Vagina (tissue), 2 donors: ENCODE results near the gene CASP6.

Experiments used
- CTCF ChIP-seq, 3 experiments: fragments of 450-650 bp in 2 of 3; fragments of 200-600 bp in 1 of 3; sonication (generic) in 1 of 3; IDR thresholded peaks; one replicate each; pipeline ENCODE4 v1.5.1; 2017 to 2019; ENCODE audit warnings: antibody characterized with exemption in 3 of 3, mild to moderate bottlenecking in 2 of 3, moderate library complexity in 2 of 3
- POLR2A ChIP-seq, 2 donors: fragments of 450-650 bp; IDR thresholded peaks; one replicate each; pipeline ENCODE4 v1.6.1; 2017; ENCODE audit warnings: antibody characterized with exemption in 2 of 2, mild to moderate bottlenecking in 2 of 2, moderate library complexity in 2 of 2
- POLR2AphosphoS5 ChIP-seq, 2 donors: sonication (generic); formaldehyde crosslinking; IDR thresholded peaks; one replicate each; pipeline ENCODE4 v1.9.0; 2017; ENCODE audit warnings: antibody characterized with exemption in 2 of 2, mild to moderate bottlenecking in 2 of 2, low read depth in 1 of 2; ENCODE audit not compliant: insufficient read depth in 1 of 2

DNA sequence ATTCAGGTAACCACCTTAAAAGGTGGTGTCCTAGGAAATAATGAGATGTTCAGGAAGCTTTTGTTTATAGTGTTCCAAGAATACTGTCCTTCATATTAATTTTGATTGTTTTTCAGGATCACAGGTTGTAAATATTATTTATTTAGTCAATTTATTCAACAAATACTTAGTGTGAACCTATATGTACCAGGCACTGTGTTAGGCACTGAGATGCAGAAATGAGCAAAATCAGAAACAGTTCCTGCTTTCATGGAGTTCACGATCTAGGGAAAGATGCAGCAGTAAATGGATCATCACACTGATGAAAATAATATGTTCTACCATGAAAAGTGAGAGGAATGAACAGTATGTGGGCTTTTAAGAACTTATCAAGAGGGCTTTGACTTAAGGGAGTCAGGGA is 44.9 kb upstream of the CASP6 start:
- TF ChIP-seq CTCF (IDR thresholded peaks at IDR 0.05) (no peak), POLR2A (IDR thresholded peaks at IDR 0.05) (no peak), POLR2AphosphoS5 (IDR thresholded peaks at IDR 0.05; ENCODE audit: insufficient read depth in 1 of 2, low read depth in 1 of 2) (no peak)
